ENCODE data around the gene E4F1. TPM values are rescaled to one million over a fixed set of nuclear protein-coding genes. Genes with fewer than 3 reads are reported as not detected.

Gene E4F1
- total and polyA plus RNA-seq, 10 of the 15 experiments (the other 5 are each of a cell fraction or from before 2014, with no cell fraction given) = 0.23 to 36.5 (median 14.5) TPM

- ATAC-seq (no peak), DNase-seq (ENCODE audit: low read depth, low spot score) (no peak), FAIRE-seq (no peak)
- CTCF ChIA-PET = no interaction called here
- no peak overlapping the region for H3K4me2 ChIP-seq (ENCODE audit: control insufficient read depth, insufficient read depth)
- H3K79me2 ChIP-seq (ENCODE audit: control insufficient read depth, insufficient read depth, low read length) = no peaks in the 10 kb centered on the region
- POLR2A ChIA-PET = no interaction called here
- intact Hi-C loops (cut with micrococcal nuclease; ENCODE audit: unreplicated experiment) (no loop called here), in situ Hi-C loops (cut with MboI) (no loop called here)
- no peak overlapping the region for H3K27ac ChIP-seq (ENCODE audit: control insufficient read depth, insufficient read depth)
- no peaks in the 10 kb centered on the region for H3K9me3 ChIP-seq (replicated peaks; ENCODE audit: control insufficient read depth, insufficient read depth, low read length)
- no peaks in the 10 kb centered on the region for H3K4me1 ChIP-seq (ENCODE audit: control insufficient read depth, insufficient read depth, low read length)
- no peak overlapping the region for H2AFZ ChIP-seq (ENCODE audit: control insufficient read depth, low read depth, low read length)
- TF ChIP-seq CREB1 (IDR thresholded peaks at IDR 0.05; ENCODE audit: low read depth) = no peak
- no peak for TF ChIP-seq POLR2AphosphoS2 (IDR thresholded peaks at IDR 0.05; ENCODE audit: low read depth, low read length)
- TF ChIP-seq NR2F1 (conservative IDR thresholded peaks at IDR 0.05) = no peak
- no peak for TF ChIP-seq EZH2 (IDR thresholded peaks at IDR 0.05; ENCODE audit: borderline replicate concordance, control insufficient read depth, low read depth, low read length)
- no peak for TF ChIP-seq REST (IDR thresholded peaks at IDR 0.05; ENCODE audit: low read depth, low read length)
- H3K27me3 ChIP-seq (replicated peaks in 1 of 2; ENCODE audit: control insufficient read depth in 2 of 2, insufficient read depth in 2 of 2, low read length in 1 of 2) = no peaks in the 10 kb centered on the region; a peak in 1 of 4 replicates
- no peak overlapping the region for H3K9ac ChIP-seq (ENCODE audit: control insufficient read depth, insufficient read depth, low read length)
- no peaks in the 10 kb centered on the region for H4K20me1 ChIP-seq (ENCODE audit: control insufficient read depth, insufficient read depth)
- no TSS peak for BruUV-seq (replicated peaks)
- 81% methylated on average over 15 of the region's 20 CpGs for WGBS (ENCODE audit: insufficient coverage, insufficient replicate concordance, low lambda C conversion rate, missing lambda C conversion rate)
- RAD21 ChIA-PET (ENCODE audit: unreplicated experiment) = no interaction called here
- H3K4me3 ChIP-seq = no peak overlapping the region
- no peaks in the 10 kb centered on the region for H3K36me3 ChIP-seq (ENCODE audit: control insufficient read depth in 2 of 2, insufficient read depth in 2 of 2, low read length in 1 of 2)
- SMC1A ChIA-PET (ENCODE audit: uncharacterized antibody, unreplicated experiment) = no interaction called here
Measured at GRCh38 chr16:2184962-2185361, 38.4 kb upstream of the E4F1 start.
